Endothelial cell of umbilical vein (primary cell): Measurements from ENCODE around the gene DPP7. TPM values are rescaled to one million over a fixed set of nuclear protein-coding genes. Genes with fewer than 3 reads are reported as not detected.
A peak's percentile ranks its signal among the peaks of the same experiment; 100 is the strongest.

ENCODE experiments used
- BruUV-seq: library from RNA; stranded (reverse); fragments of 400-500 nt; replicated peaks from 2 replicates; lab custom pipeline; 2021; lab: Mats Ljungman, UMichigan
- CTCF ChIA-PET: fragments of 300-600, 350-600 bp; sonication (Branson Sonifier 250); formaldehyde crosslinking; loops from one replicate; lab custom pipeline; 2021; ENCODE audit warnings: antibody characterized with exemption, inconsistent platforms; lab: Charles Lee
- POLR2A ChIA-PET: fragments of 300-600, 350-600 bp; sonication (Branson Sonifier 250); formaldehyde crosslinking; loops from one replicate; lab custom pipeline; 2021; ENCODE audit warnings: antibody characterized with exemption, inconsistent platforms; lab: Charles Lee
- DNase-seq: peaks from one replicate; pipeline ENCODE4 v3.0.0-alpha.2; 2011; ENCODE audit warnings: low read depth, low spot score
- FAIRE-seq: peaks from 2 replicates; lab custom pipeline; 2011; peaks lifted over from hg19 to GRCh38; lab: Jason Lieb, UNC
- H2AFZ ChIP-seq: 2 replicates; pipeline ENCODE4 v1.6.0; 2012; ENCODE audit warnings: low read depth, low read length, control low read depth, inconsistent platforms
- H3K27ac ChIP-seq: 2 replicates; pipeline ENCODE4 v1.5.1; 2011; ENCODE audit warnings: low read depth, mild to moderate bottlenecking, control low read depth, low read length, moderate library complexity; ENCODE audit not compliant: insufficient read depth
- H3K27me3 ChIP-seq, 2 experiments: 2 replicates each; pipeline versions ENCODE4 v1.6.0 to v1.6.1; 2011; ENCODE audit warnings: low read length in 2 of 2, mixed read lengths in 1 of 2; ENCODE audit not compliant: control insufficient read depth in 2 of 2, insufficient read depth in 2 of 2
- H3K36me3 ChIP-seq, 2 experiments: 2 replicates in 1 of 2; 3 replicates in 1 of 2; pipeline ENCODE4 v1.5.1; 2011; ENCODE audit warnings: low read length in 2 of 2, mild to moderate bottlenecking in 1 of 2, moderate library complexity in 1 of 2; ENCODE audit not compliant: control insufficient read depth in 2 of 2, insufficient read depth in 2 of 2; ENCODE audit errors: extremely low read depth in 1 of 2
- H3K4me1 ChIP-seq: 3 replicates; pipeline ENCODE4 v1.5.1; 2011; ENCODE audit warnings: mild to moderate bottlenecking, low read length; ENCODE audit not compliant: control insufficient read depth, insufficient read depth; ENCODE audit errors: extremely low read depth
- H3K4me2 ChIP-seq: 2 replicates; pipeline ENCODE4 v1.6.1; 2011; ENCODE audit warnings: low read length, control low read depth, mixed read lengths; ENCODE audit not compliant: insufficient read depth
- H3K4me3 ChIP-seq, 3 experiments: fragments of 200-600 bp in 1 of 3; sonication (generic), shearing (Covaris generic) in 1 of 3; replicated peaks in 1 of 3; 2 replicates each; pipeline ENCODE4 v1.5.1; 2011 to 2016; ENCODE audit warnings: control low read depth in 3 of 3, low read length in 3 of 3, mild to moderate bottlenecking in 2 of 3, inconsistent platforms in 1 of 3, low read depth in 1 of 3, moderate library complexity in 1 of 3; ENCODE audit not compliant: insufficient read depth in 1 of 3
- H3K79me2 ChIP-seq: 2 replicates; pipeline ENCODE4 v1.6.0; 2012; ENCODE audit warnings: low read length, inconsistent platforms; ENCODE audit not compliant: control insufficient read depth, insufficient read depth
- H3K9ac ChIP-seq: replicated peaks from 2 replicates; pipeline ENCODE3; 2011; ENCODE audit warnings: low read length, control low read depth; ENCODE audit not compliant: insufficient read depth; ENCODE audit errors: extremely low read depth
- H3K9me1 ChIP-seq: replicated peaks from 3 replicates; pipeline ENCODE4 v1.6.0; 2011; ENCODE audit warnings: mild to moderate bottlenecking, low read length; ENCODE audit not compliant: control insufficient read depth, insufficient read depth; ENCODE audit errors: extremely low read depth
- H3K9me3 ChIP-seq: replicated peaks from 2 replicates; pipeline ENCODE4 v1.5.1; 2012; ENCODE audit warnings: low read length, inconsistent platforms; ENCODE audit not compliant: control insufficient read depth, insufficient read depth
- H4K20me1 ChIP-seq: replicated peaks from 2 replicates; pipeline ENCODE3; 2011; ENCODE audit warnings: mild to moderate bottlenecking, low read length; ENCODE audit not compliant: control insufficient read depth, insufficient read depth; ENCODE audit errors: extremely low read depth
- EZH2 ChIP-seq: IDR thresholded peaks from 2 replicates; pipeline ENCODE4 v1.6.1; 2012; ENCODE audit warnings: borderline replicate concordance, low read depth, mild to moderate bottlenecking, moderate library complexity, low read length, inconsistent platforms; ENCODE audit not compliant: severe bottlenecking
- FOS ChIP-seq: IDR thresholded peaks from 2 replicates; pipeline ENCODE4 v1.6.1; 2011; ENCODE audit warnings: mild to moderate bottlenecking, low read length, moderate library complexity, borderline replicate concordance; ENCODE audit not compliant: insufficient read depth
- GATA2 ChIP-seq: IDR thresholded peaks from 2 replicates; pipeline ENCODE4 v1.7.0; 2011; ENCODE audit warnings: low read depth, mild to moderate bottlenecking, moderate library complexity, mixed read lengths, low read length; ENCODE audit not compliant: insufficient read length, insufficient read depth
- JUN ChIP-seq: IDR thresholded peaks from 2 replicates; pipeline ENCODE4 v1.6.1; 2011; ENCODE audit warnings: borderline replicate concordance, low read depth; ENCODE audit not compliant: insufficient read length, insufficient read depth
- MYC ChIP-seq: IDR thresholded peaks from one replicate; pipeline ENCODE4 v1.6.1; 2011; ENCODE audit warnings: mild to moderate bottlenecking, low read depth, low read length
- POLR2A ChIP-seq: IDR thresholded peaks from 2 replicates; pipeline ENCODE4 v1.6.1; 2012; ENCODE audit warnings: low read depth, mild to moderate bottlenecking, control low read depth, low read length
- POLR2AphosphoS5 ChIP-seq: IDR thresholded peaks from 2 replicates; pipeline ENCODE4 v1.6.1; 2012; ENCODE audit warnings: low read depth, mild to moderate bottlenecking, control low read depth, low read length, moderate library complexity; ENCODE audit not compliant: insufficient read depth
- dilution Hi-C: fragments of 300-500 bp; cut with MboI; formaldehyde crosslinking; loops from one replicate; pipeline ENCODE4 v1.15.0; 2019; ENCODE audit warnings: low sequenced_read_pairs; ENCODE audit not compliant: extremely low pct_ligation_motif_present
- intact Hi-C: fragments of 100-400 bp; cut with micrococcal nuclease; formaldehyde crosslinking; loops from one replicate; pipeline ENCODE4 v1.10.0; 2022
- polyA plus RNA-seq, 4 experiments: library from polyadenylated mRNA; depleted of rRNA in 3 of 4; stranded (reverse) in 3 of 4; unstranded in 1 of 4; fragments of >200 nt; gene quantifications; 2 replicates each; pipeline versions ENCODE4 v1.2.1 to v1.2.3, GENCODE V29; 2011 to 2012; ENCODE audit warnings: missing spikeins in 1 of 4
- total RNA-seq: library from RNA; stranded (reverse); gene quantifications from 2 replicates; pipeline ENCODE4 v1.2.3, GENCODE V29; 2021
- TF ChIP-seq, protein P1 (sequence below): IDR thresholded peaks from 2 replicates; pipeline ENCODE4 v1.6.1; 2011; ENCODE audit not compliant: insufficient read depth, insufficient read length
- TF ChIP-seq, protein P2 (sequence below), 2 donors: IDR thresholded peaks; 1 replicate in 1 of 2; 2 replicates in 1 of 2; pipeline ENCODE4 v1.5.1; 2011; ENCODE audit warnings: low read length in 2 of 2, mild to moderate bottlenecking in 2 of 2, moderate library complexity in 2 of 2, control low read depth in 1 of 2, inconsistent platforms in 1 of 2, low read depth in 1 of 2; ENCODE audit not compliant: insufficient read depth in 1 of 2; ENCODE audit errors: extremely low read depth in 1 of 2

The DPP7 gene
- total and polyA plus RNA-seq, 2 donors (not counting 3 experiments of a cell fraction or from before 2014, with no cell fraction given), result 149 to 200 TPM

DNA sequence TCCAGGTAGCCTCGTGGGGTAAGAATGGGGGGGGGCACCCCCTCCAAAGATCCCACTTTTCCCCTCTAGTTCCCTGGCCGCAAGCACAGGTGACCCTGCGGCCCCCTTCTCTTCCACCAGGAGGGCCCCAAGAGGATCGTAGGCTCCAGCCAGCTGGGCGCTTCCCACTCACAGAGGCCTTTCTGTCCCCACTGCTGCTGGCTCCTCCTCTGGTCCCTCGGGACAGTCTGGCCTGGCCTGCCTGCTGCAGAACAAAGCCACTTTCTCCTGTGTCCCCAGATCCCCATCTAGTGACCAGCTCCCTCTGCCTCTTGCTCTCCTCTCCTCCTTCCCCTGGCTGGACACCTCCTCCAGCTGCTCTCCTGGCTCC is 43.6 kb downstream of the DPP7 start:
- H3K4me3 ChIP-seq, result peak overlapping the region; percentile 37 to 49 (median 39)
- no peaks in the 10 kb centered on the region for H3K27me3 ChIP-seq
- ChIA-PET CTCF (interaction anchor here (0.8 to 8.0 kb wide), 7 partner anchors 16 to 156 kb away, joined by 3 to 152 read pairs (median 5); partner anchors contain the start of genes ABCA2, MAN1B1, NPDC1 and RNF224), POLR2A (interaction anchor here (0.9 kb wide), 1 partner anchor 16 kb away, joined by 4 read pairs; the partner anchor contains the start of gene MAN1B1)
- no peaks in the 10 kb centered on the region for H3K9me1 ChIP-seq
- DNase-seq, result no peak
- H3K4me2 ChIP-seq, result peak overlapping the region; percentile 69
- H3K36me3 ChIP-seq, result no peaks in the 10 kb centered on the region
- no peak for FAIRE-seq
- no peak for TF ChIP-seq FOS
- no peak for TF ChIP-seq GATA2
- no peak for TF ChIP-seq MYC
- TF ChIP-seq, protein P1, sequence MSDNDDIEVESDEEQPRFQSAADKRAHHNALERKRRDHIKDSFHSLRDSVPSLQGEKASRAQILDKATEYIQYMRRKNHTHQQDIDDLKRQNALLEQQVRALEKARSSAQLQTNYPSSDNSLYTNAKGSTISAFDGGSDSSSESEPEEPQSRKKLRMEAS, result no peak
- TF ChIP-seq EZH2, result no peak
- TF ChIP-seq, protein P2, sequence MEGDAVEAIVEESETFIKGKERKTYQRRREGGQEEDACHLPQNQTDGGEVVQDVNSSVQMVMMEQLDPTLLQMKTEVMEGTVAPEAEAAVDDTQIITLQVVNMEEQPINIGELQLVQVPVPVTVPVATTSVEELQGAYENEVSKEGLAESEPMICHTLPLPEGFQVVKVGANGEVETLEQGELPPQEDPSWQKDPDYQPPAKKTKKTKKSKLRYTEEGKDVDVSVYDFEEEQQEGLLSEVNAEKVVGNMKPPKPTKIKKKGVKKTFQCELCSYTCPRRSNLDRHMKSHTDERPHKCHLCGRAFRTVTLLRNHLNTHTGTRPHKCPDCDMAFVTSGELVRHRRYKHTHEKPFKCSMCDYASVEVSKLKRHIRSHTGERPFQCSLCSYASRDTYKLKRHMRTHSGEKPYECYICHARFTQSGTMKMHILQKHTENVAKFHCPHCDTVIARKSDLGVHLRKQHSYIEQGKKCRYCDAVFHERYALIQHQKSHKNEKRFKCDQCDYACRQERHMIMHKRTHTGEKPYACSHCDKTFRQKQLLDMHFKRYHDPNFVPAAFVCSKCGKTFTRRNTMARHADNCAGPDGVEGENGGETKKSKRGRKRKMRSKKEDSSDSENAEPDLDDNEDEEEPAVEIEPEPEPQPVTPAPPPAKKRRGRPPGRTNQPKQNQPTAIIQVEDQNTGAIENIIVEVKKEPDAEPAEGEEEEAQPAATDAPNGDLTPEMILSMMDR (IDR thresholded peaks at IDR 0.05; ENCODE audit: extremely low read depth in 1 of 2, insufficient read depth in 1 of 2, low read depth in 1 of 2, low read length in 2 of 2), result no peak
- no peak for TF ChIP-seq POLR2AphosphoS5
- no peak for TF ChIP-seq POLR2A
- no peak for TF ChIP-seq JUN
- H3K79me2 ChIP-seq, result peaks cover 9% of the 10 kb centered on the region
- H4K20me1 ChIP-seq, result no peaks in the 10 kb centered on the region
- dilution Hi-C loops (no loop called here), intact Hi-C loops (no loop called here)
- no peak overlapping the region for H3K27ac ChIP-seq
- BruUV-seq, result no TSS peak
- H3K4me1 ChIP-seq, result peaks cover 11% of the 10 kb centered on the region
- peak overlapping the region; percentile 53 for H2AFZ ChIP-seq
- H3K9ac ChIP-seq, result no peak overlapping the region
- H3K9me3 ChIP-seq, result no peaks in the 10 kb centered on the region
